GM12874 (cell line): ENCODE results near the gene C3orf52.

Experiments used
- TF ChIP-seq, protein P1 (sequence below): IDR thresholded peaks from 2 replicates; pipeline ENCODE4 v1.5.1; 2011; ENCODE audit warnings: low read depth, mild to moderate bottlenecking, control low read depth, low read length, moderate library complexity; ENCODE audit not compliant: insufficient read depth

The C3orf52 gene

DNA sequence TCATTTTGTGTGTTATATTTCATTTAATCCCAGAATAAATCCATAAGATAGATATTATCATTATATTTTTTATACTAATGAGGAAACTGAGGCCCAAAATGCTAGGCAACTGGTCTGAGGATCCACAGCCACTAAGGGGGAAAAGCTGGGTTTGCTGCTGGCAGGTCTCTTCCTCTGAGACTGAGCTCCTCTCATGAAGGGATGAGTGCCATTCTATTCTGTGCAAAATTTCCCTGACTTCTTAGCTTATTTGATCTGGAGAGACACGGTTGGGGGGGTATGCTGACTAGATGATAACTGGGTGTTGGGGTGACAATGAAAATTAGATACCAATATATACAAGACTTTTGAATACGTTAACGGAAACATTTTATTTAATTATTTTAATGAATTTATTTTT is 44.9 kb downstream of the C3orf52 start:
- TF ChIP-seq, protein P1, sequence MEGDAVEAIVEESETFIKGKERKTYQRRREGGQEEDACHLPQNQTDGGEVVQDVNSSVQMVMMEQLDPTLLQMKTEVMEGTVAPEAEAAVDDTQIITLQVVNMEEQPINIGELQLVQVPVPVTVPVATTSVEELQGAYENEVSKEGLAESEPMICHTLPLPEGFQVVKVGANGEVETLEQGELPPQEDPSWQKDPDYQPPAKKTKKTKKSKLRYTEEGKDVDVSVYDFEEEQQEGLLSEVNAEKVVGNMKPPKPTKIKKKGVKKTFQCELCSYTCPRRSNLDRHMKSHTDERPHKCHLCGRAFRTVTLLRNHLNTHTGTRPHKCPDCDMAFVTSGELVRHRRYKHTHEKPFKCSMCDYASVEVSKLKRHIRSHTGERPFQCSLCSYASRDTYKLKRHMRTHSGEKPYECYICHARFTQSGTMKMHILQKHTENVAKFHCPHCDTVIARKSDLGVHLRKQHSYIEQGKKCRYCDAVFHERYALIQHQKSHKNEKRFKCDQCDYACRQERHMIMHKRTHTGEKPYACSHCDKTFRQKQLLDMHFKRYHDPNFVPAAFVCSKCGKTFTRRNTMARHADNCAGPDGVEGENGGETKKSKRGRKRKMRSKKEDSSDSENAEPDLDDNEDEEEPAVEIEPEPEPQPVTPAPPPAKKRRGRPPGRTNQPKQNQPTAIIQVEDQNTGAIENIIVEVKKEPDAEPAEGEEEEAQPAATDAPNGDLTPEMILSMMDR = no peak

DNA sequence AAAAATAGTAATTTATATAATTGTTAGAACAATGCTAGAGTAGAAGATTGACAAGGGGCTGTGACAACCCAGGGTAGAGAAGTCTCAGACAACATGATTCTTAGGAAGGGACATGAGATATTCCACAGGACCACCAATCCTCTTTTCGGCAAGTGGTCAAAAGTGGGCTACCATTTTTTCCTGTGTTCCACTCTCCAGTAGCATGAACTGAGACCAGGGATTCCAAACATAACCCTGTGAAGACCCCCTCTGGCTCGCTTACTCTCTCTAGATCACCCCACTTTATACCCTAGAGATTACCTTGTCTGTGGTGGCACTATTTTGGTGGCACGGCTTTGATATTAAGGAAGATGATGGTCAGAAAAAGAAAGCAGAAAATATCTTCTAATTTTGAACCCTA is 45.9 kb downstream of the C3orf52 start:
- TF ChIP-seq, protein P1 = no peak

DNA sequence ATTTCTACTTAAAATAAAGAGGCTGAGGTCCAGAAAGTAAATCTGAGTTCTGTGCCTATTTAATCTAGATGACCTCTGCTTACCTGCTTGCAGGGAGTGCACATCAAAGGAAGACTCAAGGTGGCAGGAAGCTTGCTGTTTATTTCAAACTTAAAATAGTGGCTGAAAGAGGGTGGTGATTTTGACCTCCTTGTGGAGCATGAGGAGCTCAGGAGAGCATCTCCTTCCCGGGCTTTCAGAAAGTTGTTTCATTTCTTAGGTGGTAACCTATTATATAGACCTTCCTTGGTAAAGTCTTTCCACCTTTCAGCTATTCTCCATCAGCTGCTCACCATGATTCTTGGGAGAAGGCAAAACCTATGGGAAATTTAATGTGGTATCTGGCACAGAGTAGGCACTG is 46.4 kb downstream of the C3orf52 start:
- TF ChIP-seq, protein P1 = no peak

DNA sequence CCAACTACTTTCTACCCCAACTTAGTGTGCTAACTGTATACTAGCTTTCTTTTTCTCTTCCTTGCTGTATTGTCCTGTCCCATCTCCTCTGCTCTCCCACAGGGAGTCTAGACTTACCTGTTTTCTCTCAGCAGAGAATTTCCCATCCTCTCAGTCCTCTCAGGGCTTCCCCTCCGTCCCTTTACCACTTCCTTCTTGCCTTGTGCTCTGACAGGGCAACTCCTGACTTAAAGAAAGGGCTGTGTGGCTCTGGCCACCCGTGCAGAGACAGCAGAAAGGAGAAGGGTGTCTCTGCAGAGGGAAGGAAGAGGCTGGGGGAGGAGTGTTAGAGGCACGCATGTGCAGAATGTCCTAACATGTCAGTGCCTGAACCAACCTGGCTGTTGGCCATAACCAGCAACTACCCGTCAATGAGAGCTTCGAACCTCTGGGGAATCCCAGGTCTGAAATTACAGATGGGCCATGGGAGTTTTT is 46.8 kb downstream of the C3orf52 start, which contains the start of gene GCSAM:
Gene GCSAM, minus strand, starts transcription at position 274 of the 474 bp plus-strand sequence. Its CDS starts 128 bp downstream, at position 146.
- TF ChIP-seq, protein P1 = no peak

DNA sequence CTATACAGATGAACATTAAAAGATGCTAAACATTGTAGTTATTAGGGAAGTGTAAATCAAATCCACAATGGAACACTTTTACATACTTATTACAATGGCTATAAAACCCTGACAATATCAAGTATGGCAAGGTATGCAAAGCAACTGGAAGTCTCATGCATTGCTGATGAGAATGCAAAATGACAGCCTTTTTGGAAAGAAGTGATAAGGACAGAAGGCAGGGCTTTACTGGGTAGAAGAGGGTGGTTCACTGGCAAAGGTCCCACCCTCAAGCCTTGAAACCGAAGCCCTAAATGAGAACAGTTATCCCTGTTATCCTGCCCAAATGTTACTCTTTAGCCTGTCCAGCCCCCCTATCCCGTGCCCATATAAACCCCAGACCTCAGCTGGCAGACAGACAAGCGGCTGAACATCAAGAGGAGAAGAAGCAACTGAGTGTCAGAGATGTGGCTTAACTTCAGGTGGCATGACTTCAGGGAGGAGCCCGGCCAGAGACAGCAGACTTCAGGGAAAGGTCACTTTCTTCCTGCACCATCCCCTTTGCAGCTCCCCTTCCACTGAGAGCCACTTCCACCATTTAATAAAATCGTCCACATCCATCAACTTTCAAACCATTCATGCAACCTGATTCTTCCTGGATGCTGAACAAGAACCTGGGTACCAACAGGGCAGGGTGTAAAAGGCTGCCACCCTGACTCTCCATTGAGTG is 47.6 kb downstream of the C3orf52 start:
- TF ChIP-seq, protein P1 = no peak

DNA sequence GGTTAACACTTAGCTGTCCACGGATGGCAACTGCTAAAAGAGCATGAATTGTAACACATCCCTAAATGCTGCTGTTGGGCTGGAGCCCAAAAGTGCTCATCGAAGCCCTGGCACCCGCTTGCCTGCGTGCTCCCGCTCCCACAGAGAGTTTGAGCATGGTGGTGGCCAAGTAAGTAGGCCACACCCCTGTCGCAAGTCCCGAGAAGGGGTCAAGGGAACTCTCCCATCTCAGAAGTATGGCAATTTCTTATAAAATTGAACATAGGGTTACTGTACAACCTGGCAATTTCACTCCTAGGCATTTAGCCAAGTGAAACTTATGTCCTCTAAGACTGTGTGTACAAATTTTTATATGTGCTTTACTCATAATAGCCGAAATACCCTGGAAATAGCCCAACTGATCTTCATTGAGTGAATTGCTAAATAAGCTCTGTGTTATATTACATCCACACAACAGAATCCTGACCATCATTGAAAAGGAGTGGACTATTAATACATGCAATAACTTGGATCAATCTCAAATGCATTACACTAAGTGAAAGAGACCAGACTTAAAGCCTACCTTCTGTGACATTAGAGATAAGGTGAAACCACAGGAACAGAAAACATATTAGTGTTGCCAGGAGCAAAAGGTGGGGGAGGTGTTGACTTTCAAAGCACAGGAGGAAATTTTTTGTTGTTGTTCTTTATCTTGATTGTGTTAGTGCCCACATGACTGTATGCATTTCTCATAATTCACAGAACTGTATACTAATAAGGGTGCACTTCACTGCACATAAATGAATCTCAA is 48.3 kb downstream of the C3orf52 start:
- TF ChIP-seq, protein P1 = no peak

DNA sequence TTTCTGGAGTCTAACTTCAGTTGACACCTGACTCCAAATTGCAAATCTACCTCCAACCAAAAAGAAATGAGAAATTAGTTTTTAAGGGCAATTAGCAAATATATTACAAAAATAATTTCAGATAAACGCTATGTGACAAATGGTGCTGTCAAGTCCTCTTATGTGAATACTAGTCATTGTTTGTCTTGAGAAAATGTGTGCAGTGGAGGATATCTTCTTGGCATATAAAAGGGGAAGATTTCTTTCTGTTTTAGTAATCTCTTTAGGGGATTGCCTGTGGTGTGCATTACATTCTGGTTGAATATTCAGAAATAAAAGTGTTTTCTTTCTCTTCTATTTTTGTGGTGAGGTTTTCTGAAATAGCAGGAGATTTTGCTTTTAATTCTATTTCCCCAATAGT is 49.9 kb downstream of the C3orf52 start:
- TF ChIP-seq, protein P1 = no peak
